Measurements from ENCODE around the gene LAPTM5. TPM values are rescaled to one million over a fixed set of nuclear protein-coding genes. Genes with fewer than 3 reads are reported as not detected.

The LAPTM5 gene
- total RNA-seq, 1 experiment from 2014 or later, result 0.15 TPM

DNA sequence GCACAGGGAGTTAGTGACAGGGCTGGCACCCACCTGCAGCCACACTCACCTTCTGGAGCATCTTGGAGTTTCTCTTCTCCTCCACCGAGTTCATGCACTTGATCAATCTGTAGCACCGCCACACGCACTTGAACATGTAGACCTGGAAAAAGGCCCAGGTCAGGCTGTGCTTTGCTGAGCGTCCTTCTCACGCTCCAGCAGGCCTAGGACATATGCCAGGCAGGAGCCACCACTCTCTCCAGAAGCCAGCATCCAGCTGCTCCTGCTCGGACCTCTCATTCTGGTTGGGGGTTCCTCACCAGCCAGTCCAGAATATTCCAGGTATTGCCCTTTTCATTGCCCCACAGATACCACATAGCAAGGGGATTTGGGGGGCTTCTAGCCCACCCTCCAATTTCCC is 22.4 kb downstream of the LAPTM5 start:
- Histone ChIP-seq H3K79me1 (ENCODE audit: insufficient read depth, low read depth, low read length, poor library complexity, severe bottlenecking) (no peaks in the 10 kb centered on the region), H2AK5ac (ENCODE audit: insufficient read length, low read length) (no peak overlapping the region), H3K27ac (ENCODE audit: insufficient read length, low read depth, low read length) (no peak overlapping the region), H2BK5ac (ENCODE audit: insufficient read length, low read length) (no peak overlapping the region), H3K23ac (ENCODE audit: insufficient read length, low read depth, low read length) (no peak overlapping the region), H3K14ac (ENCODE audit: insufficient read depth, low read length) (no peak overlapping the region; the same call in 1 of the 2 replicates), H4K5ac (ENCODE audit: insufficient read length, low read depth, low read length) (no peak overlapping the region), H3T11ph (ENCODE audit: low read length) (no peak overlapping the region), H3K18ac (ENCODE audit: insufficient read length, low read depth, low read length) (no peak overlapping the region), H4K8ac (replicated peaks; ENCODE audit: insufficient read length, low read depth, low read length) (no peak overlapping the region), H3K4ac (ENCODE audit: low read depth, low read length) (no peak overlapping the region), H3K9ac (ENCODE audit: extremely low read depth, insufficient read length, low read length) (no peak overlapping the region), H2BK15ac (ENCODE audit: low read depth, low read length) (no peak overlapping the region), H2AFZ (ENCODE audit: low read length) (no peak overlapping the region), H2BK20ac (ENCODE audit: low read depth, low read length, poor library complexity, severe bottlenecking) (no peak overlapping the region), H4K20me1 (ENCODE audit: control insufficient read depth, insufficient read depth, insufficient read length) (no peaks in the 10 kb centered on the region), H3K23me2 (ENCODE audit: insufficient read length, low read depth, low read length, poor library complexity, severe bottlenecking) (no peaks in the 10 kb centered on the region), H3K4me1 (ENCODE audit: insufficient read depth, low read length) (no peaks in the 10 kb centered on the region), H4K91ac (ENCODE audit: insufficient read length, low read depth, low read length) (no peak overlapping the region), H3K56ac (ENCODE audit: insufficient read length, low read depth, low read length) (no peak overlapping the region), H2BK120ac (ENCODE audit: low read depth, low read length, poor library complexity, severe bottlenecking) (no peak overlapping the region), H3K27me3 (ENCODE audit: insufficient read depth, low read length) (no peaks in the 10 kb centered on the region), H2BK12ac (ENCODE audit: insufficient read length, low read depth, low read length) (no peak overlapping the region), H3K4me2 (ENCODE audit: insufficient read depth, insufficient read length, low read length) (no peak overlapping the region), H3K79me2 (ENCODE audit: insufficient read depth, low read length) (no peaks in the 10 kb centered on the region), H3K9me3 (ENCODE audit: control insufficient read depth, low read depth, low read length) (no peaks in the 10 kb centered on the region)
- no CpG with 5 or more reads among the region's 6 CpGs for WGBS (ENCODE audit: extremely low coverage, insufficient read length, low lambda C conversion rate)
- DNase-seq, result no peak
- Mint-ChIP-seq H3K4me1 (peaks cover 21 to 22% of the 10 kb centered on the region in 2 experiments), H3K36me3 (ENCODE audit: insufficient read depth in 1 of 3, low read depth in 3 of 3) (no peaks in the 10 kb centered on the region; a peak in 1 of 7 replicates), H3K4me3 (no peak overlapping the region), H3K27me3 (ENCODE audit: low read depth) (peaks cover 7% of the 10 kb centered on the region), H3K9me3 (no peaks in the 10 kb centered on the region), H3K27ac (no peak overlapping the region)
- TF ChIP-seq, protein P1, sequence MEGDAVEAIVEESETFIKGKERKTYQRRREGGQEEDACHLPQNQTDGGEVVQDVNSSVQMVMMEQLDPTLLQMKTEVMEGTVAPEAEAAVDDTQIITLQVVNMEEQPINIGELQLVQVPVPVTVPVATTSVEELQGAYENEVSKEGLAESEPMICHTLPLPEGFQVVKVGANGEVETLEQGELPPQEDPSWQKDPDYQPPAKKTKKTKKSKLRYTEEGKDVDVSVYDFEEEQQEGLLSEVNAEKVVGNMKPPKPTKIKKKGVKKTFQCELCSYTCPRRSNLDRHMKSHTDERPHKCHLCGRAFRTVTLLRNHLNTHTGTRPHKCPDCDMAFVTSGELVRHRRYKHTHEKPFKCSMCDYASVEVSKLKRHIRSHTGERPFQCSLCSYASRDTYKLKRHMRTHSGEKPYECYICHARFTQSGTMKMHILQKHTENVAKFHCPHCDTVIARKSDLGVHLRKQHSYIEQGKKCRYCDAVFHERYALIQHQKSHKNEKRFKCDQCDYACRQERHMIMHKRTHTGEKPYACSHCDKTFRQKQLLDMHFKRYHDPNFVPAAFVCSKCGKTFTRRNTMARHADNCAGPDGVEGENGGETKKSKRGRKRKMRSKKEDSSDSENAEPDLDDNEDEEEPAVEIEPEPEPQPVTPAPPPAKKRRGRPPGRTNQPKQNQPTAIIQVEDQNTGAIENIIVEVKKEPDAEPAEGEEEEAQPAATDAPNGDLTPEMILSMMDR (conservative IDR thresholded peaks at IDR 0.05), result no peak
